ENCODE measurements around the gene PTPN18.
"Not testable (repeated sequence)": the region's sequence is repeated elsewhere in the genome, so short reads cannot be mapped to it uniquely, and the experiment has no call there.

The PTPN18 gene

GRCh38 chr2:130332271-130333073 is 23.4 kb upstream of the PTPN18 start:
- no peak overlapping the region for H3K4me3 ChIP-seq (ENCODE audit: low read depth, low read length)
- DNase-seq (ENCODE audit: low read depth) = peak; percentile 80
- no peak for TF ChIP-seq MYC (IDR thresholded peaks at IDR 0.05; ENCODE audit: low read depth, low read length)
- peak; percentile 90 for TF ChIP-seq CTCF (IDR thresholded peaks at IDR 0.05; ENCODE audit: low read depth, low read length)

- not testable (repeated sequence) for H3K4me3 ChIP-seq (ENCODE audit: low read depth, low read length); DNase-seq (ENCODE audit: low read depth)
These were observed 22.6 kb upstream of the PTPN18 start for GRCh38 chr2:130333253-130333652.

GRCh38 chr2:130334026-130334425 is 21.8 kb upstream of the PTPN18 start:
- DNase-seq (ENCODE audit: low read depth) = no peak
- H3K4me3 ChIP-seq (ENCODE audit: low read depth, low read length) = no peak overlapping the region
- TF ChIP-seq POLR2A (IDR thresholded peaks at IDR 0.05; ENCODE audit: extremely low read depth, insufficient read length) (no peak), CTCF (IDR thresholded peaks at IDR 0.05; ENCODE audit: low read depth, low read length) (no peak), MAX (IDR thresholded peaks at IDR 0.05; ENCODE audit: low read depth, low read length) (no peak), MYC (IDR thresholded peaks at IDR 0.05; ENCODE audit: low read depth, low read length) (no peak)

- no peak for DNase-seq (ENCODE audit: low read depth)
- no peak overlapping the region for H3K4me3 ChIP-seq (ENCODE audit: low read depth, low read length)
- no peak for TF ChIP-seq POLR2A (IDR thresholded peaks at IDR 0.05; ENCODE audit: extremely low read depth, insufficient read length)
- no peak for TF ChIP-seq CTCF (IDR thresholded peaks at IDR 0.05; ENCODE audit: low read depth, low read length)
- TF ChIP-seq MYC (IDR thresholded peaks at IDR 0.05; ENCODE audit: low read depth, low read length) = no peak
- TF ChIP-seq MAX (IDR thresholded peaks at IDR 0.05; ENCODE audit: low read depth, low read length) = no peak
These were observed 20.6 kb upstream of the PTPN18 start for GRCh38 chr2:130335226-130335625.

DNA sequence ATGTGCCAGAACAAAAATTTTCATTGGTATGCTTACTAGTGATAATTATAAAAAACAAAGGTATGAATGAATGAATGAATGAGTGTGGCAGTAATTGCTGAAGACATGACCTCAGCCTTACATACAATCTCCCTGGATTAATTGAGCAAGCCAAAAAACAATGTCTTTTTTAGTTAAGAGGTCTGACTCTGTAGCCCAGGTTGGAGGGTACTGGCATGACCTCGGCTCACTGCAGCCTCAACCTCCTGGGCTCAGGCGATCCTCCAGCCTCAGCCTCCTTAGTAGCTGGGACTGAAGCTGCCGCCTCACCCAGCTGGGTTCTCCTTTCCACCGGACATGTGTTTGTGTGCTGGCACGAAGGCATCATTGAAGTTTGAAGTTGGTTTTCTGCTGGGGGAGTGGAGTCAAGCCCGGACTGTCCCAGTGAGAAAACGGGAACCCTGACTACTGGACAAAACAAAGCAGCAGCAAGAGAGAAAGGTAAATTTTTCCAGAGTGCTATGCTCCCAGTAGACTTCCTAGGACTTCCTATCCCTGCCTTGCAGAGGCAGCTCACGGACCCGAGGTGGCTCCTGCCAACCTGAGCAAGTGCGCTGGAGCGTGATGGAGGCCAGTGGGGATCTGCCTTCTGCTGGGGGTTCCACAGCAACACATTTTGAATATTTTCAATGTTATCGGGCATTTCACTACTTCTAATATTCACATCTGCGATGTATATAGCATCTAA is 19.5 kb upstream of the PTPN18 start:
- DNase-seq (ENCODE audit: low read depth) = no peak
- H3K4me3 ChIP-seq (ENCODE audit: low read depth, low read length) = no peak overlapping the region

More for the DNA sequence above, 19.5 kb upstream of the PTPN18 start:
- TF ChIP-seq CTCF (IDR thresholded peaks at IDR 0.05; ENCODE audit: low read depth, low read length) (no peak), MYC (IDR thresholded peaks at IDR 0.05; ENCODE audit: low read depth, low read length) (no peak), MAX (IDR thresholded peaks at IDR 0.05; ENCODE audit: low read depth, low read length) (no peak), POLR2A (IDR thresholded peaks at IDR 0.05; ENCODE audit: extremely low read depth, insufficient read length) (no peak)
